ENCODE results near the gene CMTM8.

The CMTM8 gene

GRCh38 chr3:32238453-32239306 lies at the start of gene CMTM8:
Gene CMTM8, plus strand, starts transcription at chr3:32238680. Its CDS starts 293 bp downstream, at chr3:32238973.
- TF ChIP-seq GATA2 (IDR thresholded peaks at IDR 0.05; ENCODE audit: low read depth, low read length): no peak
- TF ChIP-seq GATA3 (IDR thresholded peaks at IDR 0.05; ENCODE audit: low read depth, low read length): no peak

DNA sequence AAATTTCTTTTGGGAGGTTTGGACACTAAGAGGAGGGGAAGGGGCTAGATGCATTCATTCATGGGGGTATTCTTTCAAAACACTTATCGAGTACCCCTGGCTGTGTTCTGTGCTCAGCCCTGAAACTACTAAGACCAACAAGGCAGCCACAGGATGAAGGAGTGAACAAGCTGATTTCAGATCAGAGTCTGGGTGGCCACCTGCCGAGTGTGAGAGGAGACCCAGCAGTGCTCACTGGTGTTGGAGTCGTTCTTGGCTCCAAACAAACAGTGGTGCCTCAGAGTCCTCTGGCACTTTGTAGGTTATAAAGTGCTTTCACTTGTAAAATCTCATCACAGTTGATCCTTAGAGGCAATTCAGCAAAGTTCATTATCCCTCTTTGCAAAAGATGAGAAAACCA lies 48.8 kb upstream of the CMTM8 start:
- TF ChIP-seq GATA2 (IDR thresholded peaks at IDR 0.05; ENCODE audit: low read depth, low read length): no peak
- TF ChIP-seq GATA3 (IDR thresholded peaks at IDR 0.05; ENCODE audit: low read depth, low read length): no peak

DNA sequence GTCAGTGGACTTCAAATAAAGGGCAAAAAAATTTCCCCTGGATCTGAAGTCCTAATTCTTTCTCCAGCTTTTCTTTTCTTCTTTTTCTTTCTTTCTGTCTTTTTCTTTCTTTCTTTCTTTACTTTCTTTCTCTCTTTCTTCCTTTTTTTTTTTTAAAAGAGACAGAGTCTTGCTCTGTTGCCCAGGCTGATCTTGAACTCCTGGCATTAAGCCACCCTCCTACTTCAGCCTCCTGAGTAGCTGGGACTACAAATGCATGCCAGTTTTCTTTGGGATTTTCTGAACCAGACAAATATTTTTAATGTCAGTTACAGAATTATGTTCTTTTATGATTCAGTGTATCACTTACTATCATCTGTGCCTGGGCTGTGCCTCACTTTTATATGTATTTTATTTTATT lies 45.4 kb upstream of the CMTM8 start:
- TF ChIP-seq GATA2 (IDR thresholded peaks at IDR 0.05; ENCODE audit: low read depth, low read length) (no peak), GATA3 (IDR thresholded peaks at IDR 0.05; ENCODE audit: low read depth, low read length) (no peak)

DNA sequence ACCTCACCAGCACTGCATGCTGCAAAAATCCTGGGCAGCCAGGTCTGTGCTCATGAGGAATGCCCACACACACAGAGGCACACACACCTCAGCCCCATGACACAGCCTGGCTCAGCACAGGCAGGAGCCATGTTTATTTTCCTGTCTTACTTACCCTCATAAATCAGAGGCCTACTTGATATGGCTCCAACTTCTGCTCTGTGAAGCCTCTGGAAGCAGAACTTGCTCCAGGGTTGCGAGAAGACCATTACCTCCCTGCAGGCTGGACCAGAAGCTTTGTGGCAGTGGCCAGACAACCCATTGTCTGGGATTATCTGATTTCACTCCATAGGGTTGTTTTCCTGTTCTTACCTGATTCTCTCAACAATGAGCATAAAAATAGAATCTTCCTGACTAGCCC lies 43.8 kb upstream of the CMTM8 start:
- TF ChIP-seq GATA3 (IDR thresholded peaks at IDR 0.05; ENCODE audit: low read depth, low read length) (no peak), GATA2 (IDR thresholded peaks at IDR 0.05; ENCODE audit: low read depth, low read length) (no peak)

DNA sequence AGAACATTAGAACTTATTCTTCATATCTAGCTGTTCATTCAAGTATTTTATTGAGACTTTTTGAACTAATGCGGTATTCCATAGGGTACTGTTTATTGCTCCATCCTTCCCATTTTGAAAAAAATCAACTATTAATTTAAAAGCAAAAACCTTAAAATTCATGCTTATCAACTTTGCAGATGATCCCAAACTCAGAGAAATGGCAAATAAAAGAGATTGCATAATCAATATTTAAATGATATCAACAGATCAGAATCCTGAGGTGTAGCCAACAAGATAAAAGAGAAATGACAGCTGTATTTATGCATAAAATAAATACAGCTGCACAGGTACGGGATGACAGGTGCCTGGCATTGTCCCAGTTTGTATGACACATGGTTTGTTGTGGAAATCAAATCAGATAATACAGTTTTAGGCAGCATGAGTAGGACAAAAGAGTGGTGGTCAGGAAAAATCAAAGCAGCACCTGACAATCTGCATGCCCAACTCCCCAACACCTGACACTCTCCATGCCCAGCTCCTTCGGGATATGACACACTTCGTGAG lies 42.4 kb upstream of the CMTM8 start:
- no peak for TF ChIP-seq GATA2 (IDR thresholded peaks at IDR 0.05; ENCODE audit: low read depth, low read length)
- no peak for TF ChIP-seq GATA3 (IDR thresholded peaks at IDR 0.05; ENCODE audit: low read depth, low read length)

DNA sequence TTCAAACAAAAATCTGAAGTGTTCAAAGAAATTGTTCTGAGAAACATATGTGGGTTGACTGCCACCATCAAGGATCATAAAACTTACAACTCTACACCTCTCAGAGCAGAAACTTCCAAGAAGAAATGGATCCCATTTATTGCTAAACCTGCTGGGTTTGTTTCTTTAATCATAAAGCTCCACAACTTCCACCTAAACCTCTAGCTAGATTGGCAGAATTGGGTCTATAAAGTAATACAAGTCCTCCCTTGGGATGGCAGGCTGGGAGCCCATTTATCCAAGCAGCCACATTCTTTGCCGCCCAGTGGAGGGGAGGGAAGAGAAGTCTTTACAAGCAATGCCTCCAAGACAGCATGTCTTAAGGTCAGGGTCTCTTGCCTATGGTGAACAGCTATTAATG lies 40.5 kb upstream of the CMTM8 start:
- TF ChIP-seq GATA3 (IDR thresholded peaks at IDR 0.05; ENCODE audit: low read depth, low read length) (no peak), GATA2 (IDR thresholded peaks at IDR 0.05; ENCODE audit: low read depth, low read length) (no peak)

DNA sequence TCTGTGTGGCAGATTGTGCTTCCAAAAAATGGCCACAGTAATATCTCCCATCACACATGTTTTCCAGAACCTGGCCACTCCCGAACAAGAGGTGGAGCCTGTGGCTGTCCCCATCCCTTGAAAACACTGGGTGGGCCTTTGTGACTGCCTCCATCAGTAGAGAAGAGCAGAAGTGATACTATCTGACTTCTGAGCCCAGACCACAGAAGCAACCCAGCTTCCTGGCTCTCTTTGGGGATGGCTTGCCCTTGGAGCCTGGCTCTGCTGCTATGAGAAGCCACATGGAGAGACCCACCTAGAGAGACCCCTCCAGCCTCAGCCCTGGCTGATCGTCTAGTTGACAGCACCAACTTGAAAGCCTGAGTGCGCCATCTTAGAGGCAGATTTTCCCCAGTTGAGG lies 39.8 kb upstream of the CMTM8 start:
- TF ChIP-seq GATA2 (IDR thresholded peaks at IDR 0.05; ENCODE audit: low read depth, low read length): no peak
- no peak for TF ChIP-seq GATA3 (IDR thresholded peaks at IDR 0.05; ENCODE audit: low read depth, low read length)

DNA sequence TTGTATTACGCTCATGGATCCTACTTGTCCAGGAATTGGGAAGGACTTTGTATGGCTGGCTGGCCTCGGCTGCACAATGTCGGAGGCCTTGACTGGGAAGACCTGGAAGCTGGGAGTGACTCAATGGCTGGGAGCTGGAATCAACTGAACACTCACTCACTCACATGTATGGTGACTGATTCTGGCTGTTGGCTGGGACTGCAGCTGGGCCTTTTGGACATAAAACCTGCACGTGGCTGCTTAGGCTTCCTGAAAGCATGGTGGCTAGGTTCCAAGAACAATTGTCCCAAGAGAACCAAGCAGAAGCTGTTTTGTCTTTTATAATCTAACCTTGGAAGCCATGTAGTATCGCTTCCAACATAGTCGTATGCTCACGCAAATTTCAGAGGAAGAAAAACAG lies 38.0 kb upstream of the CMTM8 start:
- TF ChIP-seq GATA3 (IDR thresholded peaks at IDR 0.05; ENCODE audit: low read depth, low read length) (no peak), GATA2 (IDR thresholded peaks at IDR 0.05; ENCODE audit: low read depth, low read length) (no peak)

DNA sequence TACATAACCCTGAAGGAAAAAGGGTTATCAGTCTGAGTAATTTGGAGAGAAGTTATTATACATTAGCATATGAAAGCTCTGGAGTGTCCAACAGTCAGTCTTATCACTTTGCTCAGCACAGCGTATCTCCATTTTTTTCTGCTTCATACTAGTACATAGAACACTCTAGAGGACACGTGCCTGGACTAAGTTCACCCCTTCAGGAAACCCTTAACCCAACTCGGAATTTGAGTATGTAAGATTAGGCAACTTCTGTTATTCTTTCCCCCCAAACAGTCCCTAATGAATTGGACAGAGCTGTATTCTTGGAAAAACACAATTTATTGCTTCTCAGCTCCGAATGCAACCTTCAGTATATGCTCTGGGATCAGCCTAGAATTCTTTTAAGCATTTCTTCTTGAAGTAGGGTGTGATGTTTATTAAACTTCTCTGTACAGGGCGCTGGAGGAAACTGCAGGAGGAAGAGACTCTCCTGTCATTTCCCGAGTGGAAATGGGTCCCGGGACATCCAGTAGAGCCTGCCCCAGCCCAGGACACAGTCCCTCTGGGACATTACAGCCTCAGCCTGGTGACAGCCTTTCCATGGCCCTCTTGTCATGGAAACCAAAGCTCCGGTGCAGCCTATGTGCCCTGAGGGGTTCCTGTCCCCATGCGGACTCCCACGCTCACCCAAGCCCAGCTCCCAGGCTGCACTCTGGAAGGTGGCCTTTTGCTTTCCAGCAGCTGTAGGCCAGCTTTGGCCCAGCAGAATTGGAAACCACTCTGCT lies 37.3 kb upstream of the CMTM8 start:
- TF ChIP-seq GATA3 (IDR thresholded peaks at IDR 0.05; ENCODE audit: low read depth, low read length): no peak
- TF ChIP-seq GATA2 (IDR thresholded peaks at IDR 0.05; ENCODE audit: low read depth, low read length): no peak

GRCh38 chr3:32202496-32202895 lies 36.0 kb upstream of the CMTM8 start:
- TF ChIP-seq GATA3 (IDR thresholded peaks at IDR 0.05; ENCODE audit: low read depth, low read length): no peak
- no peak for TF ChIP-seq GATA2 (IDR thresholded peaks at IDR 0.05; ENCODE audit: low read depth, low read length)

DNA sequence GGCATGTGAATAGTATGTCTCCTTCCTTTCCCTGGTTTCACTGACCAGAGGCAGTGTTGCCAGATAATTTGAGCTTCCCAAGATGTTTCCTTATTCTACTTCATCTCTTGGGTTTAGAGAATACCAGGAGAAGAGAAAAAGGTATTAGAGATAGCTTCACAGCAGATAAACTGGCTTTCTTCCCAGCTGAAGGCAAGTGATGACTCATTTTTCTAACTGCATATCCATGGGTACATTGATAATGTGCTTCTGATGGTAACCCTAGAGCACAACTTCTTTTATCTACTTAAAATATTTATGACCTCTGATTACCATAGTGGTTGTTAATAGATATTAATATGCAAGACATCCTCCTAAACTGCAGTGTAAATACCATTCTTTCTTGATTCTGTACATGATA lies 34.6 kb upstream of the CMTM8 start:
- TF ChIP-seq GATA3 (IDR thresholded peaks at IDR 0.05; ENCODE audit: low read depth, low read length) (no peak), GATA2 (IDR thresholded peaks at IDR 0.05; ENCODE audit: low read depth, low read length) (no peak)

- TF ChIP-seq GATA2 (IDR thresholded peaks at IDR 0.05; ENCODE audit: low read depth, low read length) (no peak), GATA3 (IDR thresholded peaks at IDR 0.05; ENCODE audit: low read depth, low read length) (no peak)
These were observed 30.0 kb upstream of the CMTM8 start for GRCh38 chr3:32208447-32208846.

DNA sequence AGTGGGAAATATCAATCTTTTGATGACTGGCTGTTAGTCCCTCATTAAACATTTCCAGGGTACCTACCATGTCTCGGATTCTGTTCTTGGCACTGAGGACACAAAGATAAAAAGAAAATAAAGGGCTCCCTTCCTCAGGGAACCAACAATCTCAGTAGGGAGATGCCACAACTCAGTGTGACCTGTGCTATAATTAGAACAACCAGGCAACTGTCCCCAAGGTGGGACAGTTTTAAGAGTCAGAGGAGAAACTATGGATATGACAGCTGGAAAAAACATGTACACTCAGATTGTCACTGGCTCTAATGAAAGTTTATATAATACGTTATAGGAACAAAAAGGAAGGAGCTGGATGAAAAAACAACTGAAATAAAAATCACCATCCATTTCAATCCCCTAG lies 23.3 kb upstream of the CMTM8 start:
- TF ChIP-seq GATA2 (IDR thresholded peaks at IDR 0.05; ENCODE audit: low read depth, low read length): no peak
- no peak for TF ChIP-seq GATA3 (IDR thresholded peaks at IDR 0.05; ENCODE audit: low read depth, low read length)

DNA sequence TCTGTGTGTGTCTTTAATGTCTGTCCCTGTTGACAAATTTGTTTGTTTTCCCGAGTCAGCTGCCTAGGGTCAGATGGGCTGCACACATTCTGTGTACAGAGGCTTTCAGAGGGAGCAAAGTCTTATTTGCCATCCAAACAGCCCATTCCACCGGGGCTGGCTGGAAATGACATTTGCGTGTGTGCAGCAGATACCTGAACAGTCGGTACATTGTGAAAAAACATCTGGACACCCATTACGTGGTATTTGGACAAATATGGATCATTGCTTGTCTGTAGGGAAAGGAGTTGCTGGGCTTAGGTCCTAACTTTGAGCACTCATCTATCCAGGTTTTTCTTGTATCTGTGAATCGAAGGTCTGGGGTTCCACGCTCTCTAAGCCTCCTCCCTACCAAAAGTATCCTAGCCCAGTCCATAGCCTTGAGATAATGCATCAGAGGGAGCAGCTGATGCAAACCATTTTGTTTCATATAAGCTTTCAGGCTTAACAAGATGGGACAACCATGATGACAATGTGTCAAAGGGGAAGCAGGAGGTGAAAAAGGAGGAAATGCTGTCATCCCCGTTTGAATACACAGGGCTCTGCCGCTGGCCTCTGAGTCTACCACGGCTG lies 22.2 kb upstream of the CMTM8 start:
- TF ChIP-seq GATA2 (IDR thresholded peaks at IDR 0.05; ENCODE audit: low read depth, low read length) (no peak), GATA3 (IDR thresholded peaks at IDR 0.05; ENCODE audit: low read depth, low read length) (no peak)
